Measurements from ENCODE around the gene GYG2. TPM values are rescaled to one million over a fixed set of nuclear protein-coding genes. Genes with fewer than 3 reads are reported as not detected.
A peak's percentile ranks its signal among the peaks of the same experiment; 100 is the strongest.

Gene GYG2
- total RNA-seq, 1 experiment from 2014 or later = 1.7 TPM

GRCh38 chrX:2819345-2820135 is 9.2 kb upstream of the GYG2 start:
- no peaks in the 10 kb centered on the region for H3K4me1 ChIP-seq (replicated peaks; ENCODE audit: insufficient read depth)
- H3K4me3 ChIP-seq = no peak overlapping the region
- no peaks in the 10 kb centered on the region for H3K27me3 ChIP-seq (ENCODE audit: insufficient read depth, low read depth)
- intact Hi-C loops (cut with micrococcal nuclease; ENCODE audit: unreplicated experiment) = loop anchor here (2.0 to 10.0 kb wide), 2 partner anchors 175 to 1165 kb away; no protein-coding TSS in a partner anchor
- CTCF ChIA-PET = no interaction called here
- no peaks in the 10 kb centered on the region for H3K79me2 ChIP-seq (ENCODE audit: low read depth)
- H3K36me3 ChIP-seq (ENCODE audit: low read depth) = no peaks in the 10 kb centered on the region
- no peak overlapping the region for H2AFZ ChIP-seq
- no peaks in the 10 kb centered on the region for H3K9me2 ChIP-seq (ENCODE audit: insufficient read depth)
- H4K20me1 ChIP-seq (ENCODE audit: insufficient read depth) = no peaks in the 10 kb centered on the region
- POLR2A ChIA-PET (ENCODE audit: unreplicated experiment) = no interaction called here
- H3K9me3 ChIP-seq (ENCODE audit: insufficient read depth, low read depth) = no peaks in the 10 kb centered on the region
- H3F3A ChIP-seq (ENCODE audit: insufficient read depth, low read depth) = no peaks in the 10 kb centered on the region
- H3K27ac ChIP-seq = no peak overlapping the region
- 0 out of 2 replicates have a peak overlapping the region, but pooled peaks have one; percentile 19 for H3K4me2 ChIP-seq
- BruUV-seq (replicated peaks) = no TSS peak
- peak in 1 of 2 experiments; percentile 23 for DNase-seq
- TF ChIP-seq EZH2 (IDR thresholded peaks at IDR 0.05; ENCODE audit: low read depth) (no peak), CTCF (conservative IDR thresholded peaks at IDR 0.05) (peak; percentile 74)

GRCh38 chrX:2820136-2820771 is 8.5 kb upstream of the GYG2 start:
- CTCF ChIA-PET = no interaction called here

More at GRCh38 chrX:2820136-2820771, 8.5 kb upstream of the GYG2 start:
- no peak overlapping the region for H2AFZ ChIP-seq
- POLR2A ChIA-PET (ENCODE audit: unreplicated experiment) = interaction anchor here (0.5 kb wide), 1 partner anchor 307 kb away, joined by 4 read pairs; no protein-coding TSS in a partner anchor
- H3K9me2 ChIP-seq (ENCODE audit: insufficient read depth) = no peaks in the 10 kb centered on the region
- no peak for TF ChIP-seq CTCF (conservative IDR thresholded peaks at IDR 0.05)
- no peak for TF ChIP-seq EZH2 (IDR thresholded peaks at IDR 0.05; ENCODE audit: low read depth)
- no peaks in the 10 kb centered on the region for H3K9me3 ChIP-seq (ENCODE audit: insufficient read depth, low read depth)
- intact Hi-C loops (cut with micrococcal nuclease; ENCODE audit: unreplicated experiment) = no loop called here
- H3K4me1 ChIP-seq (replicated peaks; ENCODE audit: insufficient read depth) = no peaks in the 10 kb centered on the region
- no peaks in the 10 kb centered on the region for H4K20me1 ChIP-seq (ENCODE audit: insufficient read depth)
- no peaks in the 10 kb centered on the region for H3F3A ChIP-seq (ENCODE audit: insufficient read depth, low read depth)
- H3K4me2 ChIP-seq = no peak overlapping the region
- no peaks in the 10 kb centered on the region for H3K36me3 ChIP-seq (ENCODE audit: low read depth)
- H3K4me3 ChIP-seq = no peak overlapping the region
- no peaks in the 10 kb centered on the region for H3K27me3 ChIP-seq (ENCODE audit: insufficient read depth, low read depth)
- H3K27ac ChIP-seq = no peak overlapping the region
- no peak for DNase-seq
- no TSS peak for BruUV-seq (replicated peaks)
- no peaks in the 10 kb centered on the region for H3K79me2 ChIP-seq (ENCODE audit: low read depth)

Measured in PC-9 (cell line).